GM19035 (cell line): ENCODE measurements around the gene ZNF329.

Source experiments
- ATAC-seq: cut with Tn5 transposase; IDR thresholded peaks from one replicate; pipeline ENCODE4 v1.9.1; 2021; ENCODE audit not compliant: unreplicated experiment

Gene ZNF329

GRCh38 chr19:58118979-58119733, 31.4 kb downstream of the ZNF329 start:
- no peak for ATAC-seq

- ATAC-seq: no peak
Measured at GRCh38 chr19:58117841-58118575, 32.6 kb downstream of the ZNF329 start.

GRCh38 chr19:58108546-58108817, 42.1 kb downstream of the ZNF329 start:
- no peak for ATAC-seq

- ATAC-seq: no peak
Measured at GRCh38 chr19:58107778-58108545, 42.6 kb downstream of the ZNF329 start.

- ATAC-seq: no peak
Measured at GRCh38 chr19:58098682-58098998, 51.9 kb downstream of the ZNF329 start.

- no peak for ATAC-seq
Measured at GRCh38 chr19:58097781-58098681, 52.6 kb downstream of the ZNF329 start, which contains the start of gene ZSCAN18. Gene ZSCAN18, minus strand, starts transcription at chr19:58098231. Its CDS starts 7,964 bp downstream, at chr19:58090267.

- no peak for ATAC-seq
Measured at GRCh38 chr19:58097349-58097748, 53.2 kb downstream of the ZNF329 start.

GRCh38 chr19:58096884-58097283, 53.7 kb downstream of the ZNF329 start:
- no peak for ATAC-seq

- no peak for ATAC-seq
Measured at GRCh38 chr19:58095328-58095727, 55.3 kb downstream of the ZNF329 start.

- no peak for ATAC-seq
Measured at GRCh38 chr19:58093071-58093470, 57.5 kb downstream of the ZNF329 start.

GRCh38 chr19:58091251-58091995, 59.2 kb downstream of the ZNF329 start:
- no peak for ATAC-seq

GRCh38 chr19:58089846-58090245, 60.7 kb downstream of the ZNF329 start:
- no peak for ATAC-seq

- ATAC-seq: no peak
Measured at GRCh38 chr19:58088521-58089052, 62.0 kb downstream of the ZNF329 start.

- ATAC-seq: no peak
Measured at GRCh38 chr19:58086825-58087710, 63.5 kb downstream of the ZNF329 start.

GRCh38 chr19:58085348-58085875, 65.2 kb downstream of the ZNF329 start:
- no peak for ATAC-seq

GRCh38 chr19:58084596-58085347, 65.8 kb downstream of the ZNF329 start:
- no peak for ATAC-seq

GRCh38 chr19:58083021-58083420, 67.6 kb downstream of the ZNF329 start:
- no peak for ATAC-seq

- no peak for ATAC-seq
Measured at GRCh38 chr19:58079792-58080191, 70.8 kb downstream of the ZNF329 start.
